Activated CD8-positive, alpha-beta memory T cell treated with anti-CD3 and anti-CD28 coated beads, Interleukin-2, amount 50 U/mL, for 1 hour (primary cell): ENCODE measurements around the gene IP6K1.
"Not testable (repeated sequence)": the region's sequence is repeated elsewhere in the genome, so short reads cannot be mapped to it uniquely, and the experiment has no call there.

Source experiments
- DNase-seq: peaks from one replicate; pipeline ENCODE4 v3.0.0-alpha.2; 2020; ENCODE audit errors: extremely low read depth

The IP6K1 gene

DNA sequence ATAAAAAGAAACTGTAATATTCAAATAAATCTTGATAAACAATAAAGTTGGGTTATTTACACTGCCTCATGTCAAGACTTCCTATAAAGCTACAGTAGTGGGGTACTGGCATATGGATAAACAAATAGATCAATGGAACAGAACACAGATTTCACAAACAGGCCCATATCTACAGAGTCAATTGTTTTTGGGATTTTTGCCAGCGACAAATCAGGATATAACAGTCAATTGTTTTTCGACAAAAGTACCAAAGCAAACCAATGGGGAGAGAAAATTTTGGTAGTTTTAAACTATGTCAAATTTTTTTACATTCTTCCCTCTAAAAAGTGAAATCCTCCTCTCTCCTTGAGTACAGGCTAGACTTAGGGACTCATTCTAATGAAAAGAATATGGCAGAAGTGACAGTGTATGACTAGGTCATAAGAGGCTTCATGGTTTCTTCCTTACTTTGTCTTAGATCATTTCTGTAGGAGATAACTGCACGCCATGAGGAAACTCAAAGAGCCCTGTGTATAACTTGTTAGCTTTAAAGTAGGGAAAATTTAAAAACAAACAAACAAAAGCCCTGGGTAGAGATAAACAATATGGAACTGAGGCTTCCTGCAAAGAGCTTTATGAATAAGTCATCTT, 16.9 kb downstream of the IP6K1 start:
- no peak for DNase-seq

GRCh38 chr3:49763981-49764380, 22.4 kb downstream of the IP6K1 start:
- no peak for DNase-seq

DNA sequence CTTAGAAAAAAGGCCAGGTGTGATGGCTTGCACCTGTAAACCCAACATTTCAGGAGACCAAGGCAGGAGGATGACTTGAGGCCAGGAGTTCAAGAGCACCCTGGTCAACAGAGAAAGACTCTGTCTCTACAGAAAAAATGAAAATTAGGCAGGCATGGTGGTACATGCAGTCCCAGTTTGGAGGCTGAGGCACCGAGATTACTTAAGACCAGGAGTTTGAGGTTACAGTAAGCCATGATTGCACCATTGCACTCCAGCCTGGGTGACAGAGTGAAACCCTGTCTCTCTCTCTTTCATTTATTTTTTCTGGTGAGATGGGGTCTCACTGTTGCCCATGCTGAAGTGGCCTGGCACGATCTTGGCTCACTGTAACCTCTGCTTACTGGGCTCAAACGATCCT, 24.7 kb downstream of the IP6K1 start:
- DNase-seq = no peak

DNA sequence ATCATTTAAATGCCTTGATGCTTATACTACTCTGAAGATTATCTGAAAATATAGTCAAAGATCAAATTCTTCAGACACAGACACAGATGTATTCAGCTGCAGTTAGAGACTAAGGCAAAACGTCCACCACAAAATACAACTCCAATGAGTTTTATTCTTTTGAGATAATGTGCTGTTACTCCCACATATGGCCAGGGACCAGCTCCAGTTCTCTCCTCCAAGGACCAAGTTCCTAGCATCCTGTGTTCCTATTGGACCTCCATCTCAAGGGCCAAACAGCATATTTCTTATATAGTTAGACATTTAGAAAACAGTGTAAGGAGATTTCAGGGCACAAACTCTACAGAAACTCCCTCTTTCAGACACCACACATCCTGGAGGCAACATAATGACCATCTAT, 27.1 kb downstream of the IP6K1 start:
- no peak for DNase-seq

- DNase-seq = no peak
These were observed 29.1 kb downstream of the IP6K1 start for GRCh38 chr3:49757197-49757596.

DNA sequence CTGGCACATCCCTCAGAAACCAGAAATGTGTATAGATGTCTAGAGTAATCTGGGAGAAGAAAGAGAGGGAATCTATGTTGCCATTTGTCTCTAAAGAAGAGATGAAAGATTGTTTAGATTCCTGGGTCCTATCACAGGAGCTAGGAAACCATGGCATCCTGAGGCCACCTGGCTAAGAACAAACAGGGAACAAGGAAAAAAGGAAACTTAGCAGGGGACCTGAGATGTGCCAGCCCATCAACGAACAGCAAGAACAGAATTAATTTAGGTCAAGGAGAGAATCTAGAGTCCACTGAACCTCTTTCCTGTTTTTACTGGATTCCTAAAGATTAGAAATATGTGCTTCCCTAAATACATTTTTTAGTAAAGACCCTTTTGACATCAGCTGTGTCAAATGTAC, 30.3 kb downstream of the IP6K1 start:
- DNase-seq = no peak

- no peak for DNase-seq
These were observed 31.8 kb downstream of the IP6K1 start for GRCh38 chr3:49754536-49754935.

DNA sequence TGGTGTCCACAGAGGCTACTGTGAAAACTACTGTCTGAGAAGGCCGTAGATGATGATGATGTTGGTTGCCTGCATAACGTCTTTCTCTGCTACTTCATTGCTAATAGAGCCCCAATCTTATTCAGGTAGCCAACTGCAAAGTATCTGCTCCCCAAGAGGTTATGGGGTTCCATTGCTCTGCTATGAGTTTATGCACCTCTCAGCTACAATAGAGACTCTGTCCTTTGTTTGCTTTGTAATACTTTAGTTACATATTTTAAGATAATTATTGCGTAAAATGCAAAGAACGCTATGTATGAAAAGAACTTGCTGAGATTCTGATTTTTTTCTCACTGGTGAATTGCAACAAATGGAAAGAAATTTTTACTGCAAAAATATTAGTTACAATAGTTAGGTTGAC, 34.8 kb downstream of the IP6K1 start:
- DNase-seq = no peak

GRCh38 chr3:49750056-49750455, 36.3 kb downstream of the IP6K1 start:
- DNase-seq = no peak

GRCh38 chr3:49748874-49749273, 37.5 kb downstream of the IP6K1 start:
- not testable (repeated sequence) for DNase-seq

- DNase-seq = no peak
These were observed 38.4 kb downstream of the IP6K1 start for GRCh38 chr3:49747792-49748480.

DNA sequence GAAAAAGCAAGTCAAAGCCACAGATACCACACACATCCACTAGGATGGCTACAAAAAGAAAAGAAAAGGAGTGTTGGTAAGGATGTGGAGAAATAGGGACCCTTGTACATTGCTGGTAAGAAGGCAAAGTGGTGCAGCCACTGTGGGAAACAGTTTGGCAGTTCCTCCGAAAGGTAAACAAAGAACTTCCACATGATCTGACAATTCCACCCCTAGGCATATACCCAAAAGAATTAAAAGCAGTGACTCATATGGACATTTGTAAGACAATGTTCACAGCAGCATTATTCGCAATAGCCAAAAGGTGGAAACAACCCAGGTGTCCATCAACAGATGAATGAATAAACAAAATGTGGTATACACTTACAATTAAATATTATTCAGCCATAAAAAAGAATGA, 40.4 kb downstream of the IP6K1 start:
- no peak for DNase-seq

DNA sequence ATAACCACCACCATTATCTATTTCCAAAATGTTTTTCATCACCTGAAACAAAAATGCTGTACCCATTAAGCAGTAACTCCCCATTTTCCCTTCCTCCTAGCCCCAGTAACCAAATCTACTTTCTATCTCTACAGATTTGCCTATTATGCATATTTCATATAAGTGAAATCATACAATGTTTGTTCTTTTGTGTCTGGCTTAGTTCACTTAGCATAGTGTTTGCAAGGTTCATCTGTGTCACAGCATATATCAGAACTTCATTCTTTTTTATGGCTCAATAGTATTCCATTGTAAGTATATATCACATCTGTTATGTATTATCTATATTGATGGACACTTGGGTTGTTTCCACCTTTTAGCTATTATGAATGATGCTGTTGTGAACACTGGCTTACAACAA, 45.9 kb downstream of the IP6K1 start:
- no peak for DNase-seq

GRCh38 chr3:49738067-49738713, 48.2 kb downstream of the IP6K1 start:
- no peak for DNase-seq

- no peak for DNase-seq
These were observed 51.6 kb downstream of the IP6K1 start for GRCh38 chr3:49734752-49735151.

GRCh38 chr3:49733551-49733950, 52.8 kb downstream of the IP6K1 start:
- no peak for DNase-seq

DNA sequence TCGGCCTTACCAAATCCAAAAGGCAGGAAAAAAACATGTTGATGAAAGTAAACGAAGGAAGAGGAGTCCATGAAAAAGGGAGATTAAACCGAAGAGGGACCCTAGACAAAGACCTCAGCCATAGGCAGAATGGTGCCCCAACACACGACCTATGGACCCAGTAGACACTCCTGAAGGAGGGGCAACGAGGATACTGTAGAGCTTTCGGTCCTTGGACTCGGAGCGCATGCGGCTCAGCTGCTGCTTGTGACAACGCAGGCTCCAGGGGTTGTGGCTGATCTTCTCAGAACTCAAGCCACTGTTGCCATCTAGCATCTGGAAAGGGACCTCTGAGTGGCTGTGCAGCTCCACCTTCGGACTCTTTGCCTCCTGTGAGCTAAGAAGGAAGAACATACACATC, 53.7 kb downstream of the IP6K1 start:
- DNase-seq = no peak

- no peak for DNase-seq
These were observed 56.3 kb downstream of the IP6K1 start for GRCh38 chr3:49729966-49730609.

GRCh38 chr3:49727924-49728361, 58.4 kb downstream of the IP6K1 start:
- DNase-seq = no peak

DNA sequence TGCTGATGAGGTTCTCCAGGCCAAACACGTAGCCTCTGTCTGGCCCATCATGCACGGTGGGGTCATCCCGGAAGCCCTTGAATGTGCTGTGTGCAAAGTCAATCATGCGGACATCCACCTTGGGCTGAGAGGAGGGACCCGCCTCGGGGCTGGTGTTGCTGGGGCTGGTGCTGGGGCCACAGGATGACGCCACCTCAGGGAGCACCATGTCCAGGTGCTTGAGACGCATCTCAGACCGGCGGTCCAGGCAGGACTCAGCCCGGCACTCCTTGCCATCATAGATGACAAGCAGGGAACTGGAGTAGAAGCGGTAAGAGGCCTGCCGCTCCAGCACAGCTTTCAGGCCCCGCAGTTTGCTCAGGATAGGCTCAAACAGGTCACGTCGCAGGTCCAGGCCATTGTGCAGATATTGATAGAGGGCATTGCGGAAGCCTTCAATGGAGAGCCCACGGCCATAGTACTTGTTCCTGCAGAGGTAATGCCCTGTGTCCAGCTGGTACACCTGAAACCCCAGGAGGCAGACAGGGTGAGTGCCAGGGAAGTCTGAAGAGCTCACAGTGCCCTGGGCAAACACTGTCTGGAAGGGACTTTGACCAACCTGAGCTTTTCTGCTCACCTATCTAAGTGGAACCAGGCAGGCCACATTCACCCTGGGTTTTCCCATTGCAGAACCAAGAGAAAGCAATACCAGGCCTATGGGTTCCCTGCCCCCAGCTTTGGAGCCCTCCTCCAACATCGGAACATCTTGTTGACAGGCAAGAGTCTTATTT, 59.0 kb downstream of the IP6K1 start:
- DNase-seq = no peak

DNA sequence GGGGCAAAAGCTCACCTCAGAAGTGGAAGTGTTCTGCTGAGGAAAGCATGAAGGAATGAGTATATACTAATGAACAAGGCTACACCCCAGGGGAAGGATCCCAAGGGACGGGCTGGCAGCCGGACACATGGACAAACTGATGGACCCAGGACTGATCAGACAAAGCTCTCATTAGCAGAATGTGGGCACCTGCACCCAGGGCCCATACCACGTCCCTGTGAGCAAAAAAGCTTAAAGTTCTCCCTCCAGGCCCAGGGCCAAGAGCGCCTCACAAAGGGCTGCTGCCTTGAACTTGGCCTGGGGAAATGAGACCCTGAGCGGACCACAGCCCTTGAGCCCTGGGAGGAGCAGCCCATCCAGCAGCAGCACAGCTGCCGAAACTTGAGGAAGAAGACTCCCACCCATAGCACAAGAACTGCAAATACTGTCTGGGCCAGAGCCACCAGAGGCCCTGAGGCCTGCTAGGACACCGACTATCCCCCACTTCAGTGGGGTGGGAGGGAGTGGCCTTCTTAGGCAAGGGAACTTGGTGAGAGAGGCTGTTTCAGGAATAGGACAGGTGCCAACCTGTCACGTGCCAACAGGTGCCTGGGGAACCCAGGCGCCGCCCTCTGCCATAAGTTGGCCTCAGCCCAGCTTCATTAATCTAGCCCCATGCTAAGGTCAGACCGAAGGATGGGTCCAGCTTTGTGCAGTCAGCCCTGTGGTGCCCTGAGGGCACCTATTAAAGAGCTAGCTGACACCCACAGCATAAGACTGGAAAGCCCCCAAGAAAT, 60.2 kb downstream of the IP6K1 start:
- no peak for DNase-seq
